22Rv1 (cell line): Measurements from ENCODE around the gene KIF6.

Source experiments
- CTCF ChIP-seq: fragments of 450-650 bp; IDR thresholded peaks from 2 replicates; pipeline ENCODE4 v1.5.1; 2017; ENCODE audit warnings: mild to moderate bottlenecking
- ZFX ChIP-seq: fragments of 450-650 bp; IDR thresholded peaks from 2 replicates; pipeline ENCODE4 v1.6.1; 2017; ENCODE audit warnings: antibody characterized with exemption, borderline replicate concordance

GRCh38 chr6:39573541-39573940 lies 151.7 kb downstream of the KIF6 start:
- TF ChIP-seq CTCF (no peak), ZFX (no peak)
